H54 (cell line): ENCODE measurements around the gene VPS52.
A peak's percentile ranks its signal among the peaks of the same experiment; 100 is the strongest.
"Not testable (repeated sequence)": the region's sequence is repeated elsewhere in the genome, so short reads cannot be mapped to it uniquely, and the experiment has no call there.

Experiments
- DNase-seq: peaks from one replicate; pipeline ENCODE4 v3.0.0; 2011; ENCODE audit warnings: low spot score, mixed read lengths; ENCODE audit not compliant: insufficient read length
- FAIRE-seq: peaks from 3 replicates; lab custom pipeline; 2011; peaks lifted over from hg19 to GRCh38; lab: Jason Lieb, UNC
- POLR2A ChIP-seq: IDR thresholded peaks from 2 replicates; pipeline ENCODE4 v1.6.1; 2011; ENCODE audit warnings: low read depth, mild to moderate bottlenecking, low read length

The VPS52 gene

GRCh38 chr6:33286946-33287914, 15.6 kb upstream of the VPS52 start:
- no peak for FAIRE-seq
- no peak for TF ChIP-seq POLR2A
- no peak for DNase-seq

- FAIRE-seq, result not testable (repeated sequence)
These were observed 13.5 kb upstream of the VPS52 start for GRCh38 chr6:33285214-33285613.

GRCh38 chr6:33280539-33280938, 8.9 kb upstream of the VPS52 start:
- no peak for TF ChIP-seq POLR2A
- FAIRE-seq, result no peak
- DNase-seq, result no peak

More at GRCh38 chr6:33285214-33285613, 13.5 kb upstream of the VPS52 start:
- not testable (repeated sequence) for DNase-seq

GRCh38 chr6:33279971-33280511, 8.4 kb upstream of the VPS52 start:
- DNase-seq, result no peak
- no peak for FAIRE-seq

GRCh38 chr6:33279257-33279695, 7.6 kb upstream of the VPS52 start:
- DNase-seq, result no peak
- TF ChIP-seq POLR2A, result no peak
- no peak for FAIRE-seq

More at GRCh38 chr6:33279971-33280511, 8.4 kb upstream of the VPS52 start:
- no peak for TF ChIP-seq POLR2A

GRCh38 chr6:33278810-33279209, 7.1 kb upstream of the VPS52 start:
- DNase-seq (no peak), FAIRE-seq (no peak)
- no peak for TF ChIP-seq POLR2A

- no peak for FAIRE-seq
- DNase-seq, result no peak
- TF ChIP-seq POLR2A, result no peak
These were observed 6.7 kb upstream of the VPS52 start for GRCh38 chr6:33278392-33278741.

- no peak for FAIRE-seq
- DNase-seq, result no peak
These were observed 6.2 kb upstream of the VPS52 start for GRCh38 chr6:33277663-33278391.

GRCh38 chr6:33276864-33277662, 5.4 kb upstream of the VPS52 start, which contains the start of gene B3GALT4:
Gene B3GALT4 (plus strand): TSS chr6:33277123. CDS start chr6:33277420, 297 bp downstream.
- peak; percentile 33; the same call in 1 of the 2 replicates for TF ChIP-seq POLR2A
- DNase-seq (no peak), FAIRE-seq (no peak)

More at GRCh38 chr6:33277663-33278391, 6.2 kb upstream of the VPS52 start:
- TF ChIP-seq POLR2A, result no peak

GRCh38 chr6:33276581-33276863, 4.8 kb upstream of the VPS52 start:
- FAIRE-seq, result no peak
- no peak for DNase-seq
- TF ChIP-seq POLR2A, result no peak

GRCh38 chr6:33275795-33276580, 4.3 kb upstream of the VPS52 start:
- not testable (repeated sequence) for DNase-seq, FAIRE-seq
